KBM-7 (cell line): Measurements from ENCODE around the gene THADA.
"Not testable (repeated sequence)": the region's sequence is repeated elsewhere in the genome, so short reads cannot be mapped to it uniquely, and the experiment has no call there.

Experiments used
- DNase-seq: peaks from one replicate; pipeline ENCODE4 v3.0.0-alpha.2; 2015
- in situ Hi-C: fragments of 300-500 bp; cut with MboI; formaldehyde crosslinking; loops from 2 replicates; pipeline ENCODE4 v1.14.3; 2020; ENCODE audit warnings: low sequenced_read_pairs, low pct_unique_long_range_greater_than_20kb, mixed read lengths

THADA gene

DNA sequence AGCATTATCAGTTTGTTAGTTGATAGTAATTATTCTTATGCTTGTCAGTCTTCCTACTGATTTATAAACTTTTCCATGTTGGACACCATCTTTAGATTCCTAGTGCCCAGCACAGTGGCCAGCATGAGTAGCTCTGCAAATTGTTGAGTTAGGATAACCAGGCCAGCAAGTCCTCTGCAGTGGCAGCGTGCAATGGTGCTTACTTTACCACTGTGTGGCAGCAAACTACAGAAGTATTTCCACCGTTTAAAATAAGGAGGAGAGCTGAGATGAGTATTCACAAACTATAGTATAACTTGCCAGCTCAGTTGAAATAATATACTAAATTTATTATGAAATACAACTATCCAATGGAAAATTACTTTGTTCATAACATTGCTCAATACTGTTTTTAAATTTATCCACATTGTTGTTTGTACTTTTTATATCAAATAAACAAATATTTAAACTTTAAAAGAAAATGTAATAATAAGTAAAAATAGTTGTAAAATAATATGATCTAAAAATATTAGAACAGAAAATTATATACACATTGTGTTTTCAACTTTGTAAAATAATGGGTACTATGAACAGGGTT is 9.3 kb upstream of the THADA start:
- peak; percentile 43 for DNase-seq
- in situ Hi-C loops: loop anchor here (25.0 kb wide), 1 partner anchor 282 kb away; no protein-coding TSS in a partner anchor

DNA sequence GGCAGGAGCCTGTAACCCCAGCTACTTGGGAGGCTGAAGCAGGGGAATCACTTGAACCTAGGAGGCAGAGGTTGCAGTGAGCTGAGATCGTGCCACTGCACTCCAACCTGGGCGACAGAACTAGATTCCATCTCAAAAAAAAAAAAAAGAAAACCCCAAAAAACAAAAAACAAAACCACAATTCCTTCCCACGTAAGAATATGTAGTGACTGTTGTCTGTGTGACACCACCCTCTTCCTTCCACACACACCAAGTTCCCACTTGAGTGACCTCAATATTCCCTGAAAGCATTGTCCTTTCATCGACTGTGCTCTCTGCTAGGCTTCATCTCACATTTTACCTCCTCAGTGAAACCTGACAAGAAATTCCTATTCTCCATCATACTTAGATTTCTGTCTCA is 8.8 kb upstream of the THADA start:
- in situ Hi-C loops: loop anchor here (25.0 kb wide), 1 partner anchor 283 kb away; no protein-coding TSS in a partner anchor
- no peak for DNase-seq

DNA sequence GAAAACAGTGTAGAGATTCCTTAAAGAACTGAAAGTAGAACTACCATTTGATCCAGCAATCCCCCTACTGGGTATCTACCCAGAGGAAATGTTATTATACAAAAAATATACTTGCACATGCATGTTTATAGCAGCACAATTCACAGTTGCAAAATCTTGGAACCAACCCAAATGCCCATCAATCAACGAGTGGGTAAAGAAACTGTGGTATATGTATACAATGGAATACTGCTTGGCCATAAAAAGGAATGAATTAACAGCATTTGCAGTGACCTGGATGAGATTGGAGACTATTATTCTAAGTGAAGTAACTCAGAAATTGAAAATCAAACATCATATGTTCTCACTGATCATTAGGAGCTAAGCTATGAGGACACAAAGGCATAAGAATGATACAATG is 4.8 kb upstream of the THADA start:
- DNase-seq: not testable (repeated sequence)
- in situ Hi-C loops: loop anchor here (25.0 kb wide), 1 partner anchor 287 kb away; no protein-coding TSS in a partner anchor

DNA sequence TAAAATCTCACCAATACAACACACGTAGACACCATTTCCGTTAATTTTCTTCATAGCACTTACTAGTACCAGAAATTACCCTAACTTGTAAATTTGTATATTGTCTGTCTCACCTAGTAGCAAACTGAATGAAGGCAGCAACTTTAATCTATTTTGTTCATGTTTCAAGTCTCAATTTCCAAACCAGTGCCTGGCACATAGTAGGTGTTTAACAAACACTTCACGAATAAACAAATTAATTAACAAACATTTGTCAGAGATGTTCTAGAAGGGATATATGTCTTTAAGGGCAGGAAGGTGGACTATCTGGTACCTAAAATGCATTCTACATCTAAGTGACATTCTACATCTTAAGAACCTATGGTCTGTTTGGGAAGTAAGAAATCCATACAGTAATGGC is 963 bp downstream of the THADA start:
- no peak for DNase-seq
- in situ Hi-C loops: no loop called here

DNA sequence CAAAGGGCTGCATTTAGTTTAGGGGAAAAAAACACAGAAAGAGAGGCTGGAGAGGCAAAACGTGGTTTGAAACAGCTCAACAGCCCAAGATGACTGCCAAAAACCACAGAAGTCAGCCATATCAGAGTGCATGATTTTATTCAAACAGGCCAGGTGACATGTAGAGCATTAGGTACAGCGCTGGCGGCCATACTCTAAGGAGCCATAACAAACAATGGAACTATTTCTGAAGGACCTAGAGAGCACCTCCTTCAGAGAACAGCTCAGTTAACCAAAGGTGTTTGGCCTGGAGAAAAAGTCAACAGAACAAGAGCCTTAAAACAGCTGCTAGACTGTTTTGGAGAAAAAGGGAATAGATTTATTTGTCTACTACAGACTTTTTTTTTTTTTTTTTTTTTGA is 2.6 kb downstream of the THADA start:
- in situ Hi-C loops: no loop called here
- no peak for DNase-seq

DNA sequence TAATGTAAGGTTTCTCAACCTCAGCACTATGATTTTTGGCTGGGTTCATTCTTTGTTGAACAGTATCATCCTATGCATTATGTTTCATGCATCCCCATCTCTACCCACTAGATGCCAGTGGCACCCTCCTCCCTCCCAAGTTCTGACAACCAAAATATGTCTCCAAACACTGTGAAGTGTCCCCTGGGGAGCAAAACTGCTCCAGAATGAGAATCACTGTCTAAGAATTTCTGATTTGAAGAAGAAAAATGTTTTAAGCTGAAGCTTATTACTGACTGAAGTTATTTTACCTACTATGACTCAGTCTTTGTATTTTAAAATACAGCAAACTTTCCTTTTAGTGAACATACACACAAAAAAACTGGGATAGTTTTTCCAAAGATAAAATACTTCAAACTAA is 3.4 kb downstream of the THADA start:
- DNase-seq: no peak
- in situ Hi-C loops: no loop called here

DNA sequence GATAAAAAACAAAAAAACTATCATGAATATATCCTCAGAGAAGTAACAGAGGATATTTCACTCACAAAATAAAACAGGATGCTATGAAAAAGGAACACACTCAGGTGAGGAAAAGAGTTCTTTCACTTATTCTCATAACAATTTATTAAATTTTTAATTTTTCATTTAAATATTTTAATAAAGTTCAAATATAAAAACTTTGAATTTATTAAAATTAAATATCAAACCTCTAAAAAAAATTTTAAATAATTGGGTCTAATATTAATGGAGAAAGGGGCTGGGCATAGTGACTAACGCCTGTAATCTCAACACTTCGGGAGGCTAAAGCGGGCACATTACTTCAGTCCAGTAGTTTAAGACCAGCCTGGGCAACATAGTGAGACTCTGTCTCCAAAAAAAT is 10.1 kb downstream of the THADA start:
- in situ Hi-C loops: no loop called here
- DNase-seq: no peak

DNA sequence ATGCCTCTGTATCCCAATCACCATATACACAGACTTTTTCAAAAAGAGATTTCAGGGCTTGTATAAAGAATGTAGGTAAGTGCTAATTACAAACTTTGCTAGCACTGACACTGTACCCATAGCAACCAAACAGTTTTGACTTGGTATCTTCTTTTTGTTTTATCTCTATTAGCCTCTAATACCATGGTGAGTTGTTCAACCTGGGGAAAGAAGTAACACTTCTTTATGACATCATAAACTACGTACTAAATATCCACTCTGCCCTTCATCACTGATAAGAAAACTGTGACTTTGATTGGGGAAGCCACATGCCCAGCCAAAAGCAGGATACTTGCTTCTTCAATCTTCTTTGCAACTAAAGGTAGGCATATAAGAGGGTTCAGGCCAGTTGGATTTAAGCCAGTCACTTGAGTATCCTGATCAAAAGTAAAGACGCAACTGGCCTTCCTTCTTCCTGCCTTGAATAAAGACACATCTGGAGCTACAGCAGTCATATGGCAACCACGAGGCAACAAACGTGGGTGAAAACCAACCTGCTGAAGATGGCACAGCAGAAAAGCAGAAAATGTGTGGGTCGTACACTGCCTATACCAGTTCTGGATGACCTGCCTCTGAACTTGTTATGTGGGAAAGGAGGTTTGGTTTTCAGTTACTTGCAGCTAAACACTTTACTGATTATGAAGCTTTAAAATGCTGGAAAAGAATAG is 16.4 kb downstream of the THADA start:
- DNase-seq: no peak

DNA sequence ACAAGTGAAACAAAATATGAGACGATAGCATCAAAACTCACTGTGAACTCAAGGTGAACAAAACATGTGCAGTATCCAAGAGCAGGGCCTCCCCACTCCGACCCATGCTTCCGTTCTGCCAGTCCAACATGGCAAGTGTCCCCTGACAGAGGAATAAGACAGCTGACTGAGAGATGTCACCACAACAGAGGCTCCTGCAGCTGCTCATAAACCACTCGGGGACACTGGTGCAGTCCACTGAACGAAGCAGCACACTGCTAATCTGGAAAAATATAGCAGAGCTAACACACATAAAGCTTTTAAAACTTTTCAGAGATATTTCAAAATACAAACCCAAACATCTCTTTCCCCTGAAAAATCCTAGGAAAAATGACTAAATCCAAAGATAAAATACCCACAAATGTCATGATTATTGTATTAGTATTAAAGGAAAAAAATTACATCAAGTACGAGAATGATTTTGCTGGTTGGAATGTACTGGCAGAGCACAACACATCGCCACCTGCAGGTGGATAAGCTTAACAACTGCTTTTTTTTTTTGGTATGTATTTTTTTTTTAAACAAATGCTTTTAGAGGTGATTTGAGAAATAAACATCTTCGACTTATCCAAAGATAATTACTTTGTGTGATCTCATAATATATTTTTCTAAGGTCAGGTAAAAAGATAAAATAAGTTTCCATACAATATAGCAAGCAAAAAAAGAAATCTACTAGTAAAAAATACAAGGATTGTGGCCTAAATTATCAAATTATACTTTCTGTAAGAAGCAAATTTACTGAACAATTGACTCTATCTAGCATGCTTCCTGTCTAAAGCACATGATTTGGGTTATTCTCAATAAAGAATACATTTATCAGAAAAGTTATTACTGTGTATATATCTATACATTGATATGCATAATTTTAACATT is 18.6 kb downstream of the THADA start:
- in situ Hi-C loops: no loop called here
- DNase-seq: peak; percentile 42

More for the DNA sequence above, 16.4 kb downstream of the THADA start:
- in situ Hi-C loops: no loop called here

DNA sequence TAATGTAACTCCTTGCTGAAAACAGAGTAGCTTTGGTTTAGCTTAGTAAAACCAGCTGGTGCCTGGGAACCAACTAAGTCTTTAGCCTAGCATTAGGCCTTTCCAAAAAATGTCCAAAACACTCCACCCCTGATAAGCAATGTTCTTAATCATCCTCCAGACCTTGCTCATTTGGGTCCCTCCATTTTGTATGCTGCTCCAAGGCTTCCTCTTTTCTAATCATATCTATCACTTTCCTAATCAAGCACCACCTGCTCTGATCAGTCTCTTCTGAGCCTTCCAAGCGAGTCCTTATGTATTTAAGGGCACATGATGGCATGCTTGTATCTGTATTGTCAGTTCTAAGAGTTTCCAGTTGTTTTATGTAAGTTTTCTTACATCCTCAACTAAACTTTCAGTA is 23.6 kb downstream of the THADA start:
- in situ Hi-C loops: no loop called here
- no peak for DNase-seq

DNA sequence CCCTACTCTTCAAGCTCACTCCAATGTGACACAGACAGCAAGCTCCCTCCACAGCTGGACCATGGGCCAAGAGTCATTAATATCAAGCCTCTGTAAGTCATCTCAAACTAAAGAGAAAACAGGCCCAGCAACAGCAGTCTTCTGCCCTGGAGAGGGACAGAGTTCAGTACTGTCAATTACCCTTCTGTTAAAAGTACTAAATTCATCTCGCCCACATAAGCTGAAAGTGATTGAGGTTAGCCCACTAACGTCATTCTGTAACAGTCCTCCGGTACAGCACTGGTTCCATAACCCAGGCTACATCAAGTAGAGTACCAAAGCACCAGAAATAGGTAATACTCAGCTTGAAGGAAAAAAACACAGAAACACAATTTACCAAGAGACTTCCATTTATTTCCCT is 25.9 kb downstream of the THADA start:
- no peak for DNase-seq
- in situ Hi-C loops: no loop called here

DNA sequence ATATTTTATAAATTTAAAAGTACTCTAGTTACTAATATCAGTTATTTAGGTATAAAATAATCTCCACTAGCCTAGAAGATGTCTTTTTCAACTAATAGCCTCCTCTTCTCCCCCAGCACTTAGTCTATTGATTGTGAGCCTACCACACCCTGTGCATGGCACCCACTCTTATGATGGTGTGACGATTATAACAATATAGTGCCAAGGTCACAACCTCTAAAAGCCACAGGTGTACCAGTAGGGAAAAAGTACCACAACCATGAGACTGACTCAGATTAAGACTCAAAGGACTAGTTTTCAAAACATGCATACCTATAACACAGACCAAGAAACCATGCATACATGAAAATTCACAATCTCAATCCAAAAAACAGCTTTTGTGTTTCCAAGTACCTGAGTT is 27.6 kb downstream of the THADA start:
- no peak for DNase-seq
- in situ Hi-C loops: no loop called here

DNA sequence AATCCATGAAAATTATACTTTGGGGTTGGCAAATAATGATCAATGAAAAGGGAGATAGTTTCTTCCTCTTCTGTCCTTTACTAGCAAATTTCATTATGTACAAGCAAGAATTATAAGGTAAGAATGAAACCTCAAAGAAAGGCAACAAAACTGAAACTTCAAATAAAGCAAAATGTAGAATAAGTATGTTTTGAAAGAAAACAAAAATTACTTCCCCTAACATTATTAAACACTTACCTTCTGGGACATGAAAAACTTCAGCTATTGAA is 29.4 kb downstream of the THADA start:
- in situ Hi-C loops: no loop called here
- no peak for DNase-seq

DNA sequence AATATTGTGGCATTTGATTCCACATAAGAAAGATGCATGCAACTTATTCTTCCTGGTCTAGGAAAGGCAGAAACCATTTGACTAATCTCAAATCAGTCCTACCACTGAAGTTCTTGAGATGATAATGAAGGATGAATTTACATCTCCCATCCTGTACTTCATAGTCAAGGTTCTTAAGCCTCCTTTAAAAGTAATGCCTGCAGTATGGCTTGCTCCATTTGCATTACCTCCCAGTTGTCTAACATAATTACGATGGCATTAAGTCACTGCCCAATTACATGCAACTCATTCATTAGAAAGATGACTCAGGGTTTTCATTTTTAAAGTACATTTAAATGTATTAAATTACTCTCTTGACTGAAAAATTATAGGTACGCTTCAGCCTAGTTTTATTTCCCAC is 32.2 kb downstream of the THADA start:
- no peak for DNase-seq
- in situ Hi-C loops: no loop called here

DNA sequence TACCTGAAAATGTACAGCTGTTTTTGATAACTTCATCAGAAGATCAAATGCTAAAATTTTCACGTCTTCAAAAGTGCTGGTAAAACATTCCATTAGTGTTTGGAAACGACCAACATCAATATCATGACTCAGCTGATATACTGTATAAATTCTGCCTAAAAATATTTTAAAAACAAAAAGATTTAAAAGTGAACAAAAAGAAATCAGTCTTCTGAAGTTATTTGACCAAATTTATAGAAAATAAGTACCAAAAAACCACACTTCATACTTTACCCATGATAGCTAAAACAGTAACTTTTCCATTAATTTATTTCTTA is 35.6 kb downstream of the THADA start:
- no peak for DNase-seq
- in situ Hi-C loops: no loop called here

DNA sequence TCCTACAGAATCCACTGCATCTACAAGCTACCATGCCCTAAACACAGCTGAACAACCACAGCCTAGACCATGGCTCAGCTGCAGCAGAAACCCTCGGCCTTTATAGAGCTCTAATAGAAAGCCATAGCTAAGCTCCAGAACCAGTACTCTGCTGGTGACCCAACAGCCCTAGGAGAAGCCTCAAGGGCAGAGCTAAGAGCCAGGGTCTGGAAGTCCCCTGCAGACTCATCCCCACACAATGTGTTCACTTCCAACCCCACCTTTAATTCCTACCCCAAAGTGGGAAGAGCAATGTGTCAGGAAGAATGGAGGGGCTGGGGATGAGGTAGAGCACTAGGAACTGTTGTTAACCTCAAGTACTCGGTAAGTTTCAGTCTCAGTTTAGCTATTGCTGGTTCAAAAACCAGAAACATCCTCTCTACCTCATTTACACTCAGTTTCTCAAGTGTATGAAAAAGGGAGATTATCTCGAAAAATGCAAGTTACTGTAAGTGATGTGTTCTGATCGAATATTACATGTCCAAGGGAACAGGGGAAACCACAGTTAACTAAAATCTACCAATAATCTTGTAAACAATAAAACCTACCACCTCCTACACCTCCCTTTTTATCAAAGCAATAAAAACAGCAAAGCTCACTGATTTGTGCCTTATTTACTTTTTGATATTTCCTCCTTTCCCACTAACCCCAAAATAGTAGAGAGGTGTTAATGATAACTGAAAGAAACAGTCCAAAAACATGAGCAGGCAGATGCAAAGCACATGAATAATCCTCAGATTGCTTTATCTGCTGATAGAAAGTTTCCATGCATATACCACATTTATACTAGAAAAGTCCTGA is 36.2 kb downstream of the THADA start:
- in situ Hi-C loops: no loop called here

DNA sequence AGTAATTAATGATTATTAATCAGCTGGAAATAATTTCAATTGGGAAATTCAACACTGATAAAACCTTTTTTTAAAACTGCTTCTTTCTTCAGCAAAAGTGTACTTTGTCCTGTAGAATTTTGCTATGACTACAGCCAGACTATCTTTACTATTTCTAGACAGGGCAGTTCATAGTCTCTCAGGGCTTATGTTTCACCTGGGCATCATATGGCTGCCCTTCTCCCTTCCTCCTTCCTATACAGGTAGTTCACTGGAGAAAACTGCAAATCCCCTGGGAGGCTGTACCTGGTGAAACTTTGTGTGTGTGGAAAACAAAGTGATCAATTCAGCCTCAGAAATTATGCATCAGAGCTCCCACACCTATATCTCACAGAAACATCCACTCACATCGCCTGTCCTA is 38.6 kb downstream of the THADA start:
- no peak for DNase-seq
- in situ Hi-C loops: no loop called here

More for the DNA sequence above, 36.2 kb downstream of the THADA start:
- DNase-seq: no peak

DNA sequence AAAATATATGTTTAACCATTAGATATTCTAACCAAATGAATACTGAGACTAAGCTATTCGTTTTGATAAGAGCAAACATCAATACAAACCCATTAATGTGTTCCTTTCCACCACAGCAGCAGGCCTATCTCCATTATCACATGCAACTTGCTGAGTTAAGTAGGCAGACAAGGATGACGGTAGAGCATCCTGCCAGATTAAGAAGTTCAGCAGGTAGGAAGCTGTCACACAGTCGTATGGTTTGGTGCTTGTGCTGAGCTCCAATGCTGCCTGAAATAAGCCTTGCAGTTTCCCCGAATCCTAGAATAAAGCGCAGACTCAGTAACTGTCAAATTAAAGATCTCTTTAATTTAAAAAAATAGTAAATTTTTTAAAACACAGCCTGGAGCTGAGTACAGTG is 39.6 kb downstream of the THADA start:
- DNase-seq: no peak
- in situ Hi-C loops: no loop called here

DNA sequence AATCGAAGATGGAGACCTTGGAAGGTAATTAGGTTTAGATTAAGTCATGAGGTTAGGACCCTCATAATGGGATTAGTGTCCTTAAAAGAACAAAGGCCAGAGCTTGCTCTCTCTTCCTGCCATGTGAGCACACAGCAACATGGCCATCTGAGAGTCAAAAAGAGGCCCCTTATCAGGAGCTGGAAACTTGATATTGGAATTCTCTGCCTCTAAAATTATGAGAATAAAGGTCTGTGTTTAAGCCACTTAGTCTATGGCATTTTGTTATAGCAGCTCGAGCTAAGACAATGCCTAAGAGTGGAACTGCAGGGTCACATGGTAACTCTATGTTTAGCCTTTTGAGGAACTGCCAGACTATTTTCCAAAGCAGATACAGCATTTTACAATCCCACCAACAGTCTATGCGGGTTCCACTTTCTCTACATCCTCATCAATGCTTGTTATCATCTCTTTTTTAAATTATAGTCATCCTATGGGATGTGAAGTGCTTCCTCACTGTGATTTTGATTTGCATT is 42.4 kb downstream of the THADA start:
- in situ Hi-C loops: no loop called here
- DNase-seq: peak; percentile 15
